GM12801 (cell line): Measurements from ENCODE around the gene MPND.

Source experiments
- CTCF ChIP-seq: IDR thresholded peaks from one replicate; pipeline ENCODE4 v1.5.1; 2011; ENCODE audit warnings: control low read depth; ENCODE audit not compliant: insufficient read length; ENCODE audit errors: extremely low read depth

Gene MPND

GRCh38 chr19:4361152-4362046 lies 18.0 kb downstream of the MPND start:
- no peak for TF ChIP-seq CTCF

- no peak for TF ChIP-seq CTCF
These were observed 18.9 kb downstream of the MPND start for GRCh38 chr19:4362101-4362828.

GRCh38 chr19:4362831-4363545 lies 19.6 kb downstream of the MPND start:
- no peak for TF ChIP-seq CTCF

GRCh38 chr19:4363571-4364304 lies 20.4 kb downstream of the MPND start:
- no peak for TF ChIP-seq CTCF

- TF ChIP-seq CTCF, result no peak
These were observed 22.0 kb downstream of the MPND start for GRCh38 chr19:4365341-4365740.

GRCh38 chr19:4365791-4366665 lies 22.7 kb downstream of the MPND start:
- TF ChIP-seq CTCF, result no peak
